Motor neuron (in vitro differentiated cells): ENCODE results near the gene LEMD1. TPM values are rescaled to one million over a fixed set of nuclear protein-coding genes. Genes with fewer than 3 reads are reported as not detected.

ENCODE experiments used
- ATAC-seq, 8 experiments: fragments of 200-7000 bp; cut with Tn5 transposase; replicated peaks in 6 of 8; 2 replicates each; pipeline ENCODE4 v1.8.0; 2021; ENCODE audit warnings: mild to moderate bottlenecking in 8 of 8, moderate library complexity in 8 of 8
- H3K27ac ChIP-seq, 2 donors: fragments of 250-450 bp; sonication (Bioruptor Pico); 2 replicates each; pipeline ENCODE4 v1.9.0; 2021; ENCODE audit warnings: antibody characterized with exemption in 2 of 2, mild to moderate bottlenecking in 2 of 2, moderate library complexity in 1 of 2
- H3K4me1 ChIP-seq, 2 donors: fragments of 250-450 bp; sonication (Bioruptor Pico); replicated peaks in 1 of 2; 2 replicates each; pipeline ENCODE4 v1.6.1; 2021; ENCODE audit warnings: antibody characterized with exemption in 2 of 2, mild to moderate bottlenecking in 2 of 2, moderate library complexity in 1 of 2
- H3K4me3 ChIP-seq, 5 donors: fragments of 250-450 bp; sonication (Bioruptor Pico); 2 replicates each; pipeline ENCODE4 v1.9.0; 2021; ENCODE audit warnings: antibody characterized with exemption in 5 of 5, mild to moderate bottlenecking in 5 of 5, moderate library complexity in 4 of 5
- WGBS, 10 experiments: fragments of 450-650 bp; shearing (Covaris generic); methylation state at CpG; one replicate each; pipeline ENCODE4 v1.0.0; 2022; 5-methylcytosine and 5-hydroxymethylcytosine counted together
- in situ Hi-C, 9 experiments: fragments of 400-800 bp; cut with MboI; loops; one replicate each; pipeline ENCODE4 v1.15.0; 2021; ENCODE audit warnings: low sequenced_read_pairs in 9 of 9, low pct_unique_long_range_greater_than_20kb in 2 of 9; ENCODE audit not compliant: unreplicated experiment in 9 of 9
- total RNA-seq, 8 experiments: library from RNA; unstranded; fragments of 300-600 nt; gene quantifications; 2 replicates each; pipeline versions ENCODE4 v1.2.3 to v1.2.4, GENCODE V29; 2022

LEMD1 gene
- total RNA-seq, 8 experiments from 2014 or later: 4.2 to 46.8 (median 36.4) TPM; not detected in 3

GRCh38 chr1:205343431-205344065, 78.3 kb downstream of the LEMD1 start:
- ATAC-seq: peak in 7 of 8 experiments; percentile 1 to 68 (median 9)
- 0 to 80% (median 38%) methylated on average over 1 to 12 of the region's 63 CpGs; no CpG with 5 or more reads in 5 of the 10 experiments for WGBS, 10 experiments
- Histone ChIP-seq H3K4me3 (peak overlapping the region; percentile 25 to 37 (median 32)), H3K4me1 (peaks cover 28 to 32% of the 10 kb centered on the region in 2 donors), H3K27ac (peak overlapping the region; percentile 11 to 15)
- in situ Hi-C loops: loop anchor here in 1 of 9 experiments (25.0 kb wide), 1 partner anchor 144 kb away; no protein-coding TSS in a partner anchor

GRCh38 chr1:205342986-205343385, 78.9 kb downstream of the LEMD1 start:
- in situ Hi-C loops: loop anchor here in 1 of 9 experiments (25.0 kb wide), 1 partner anchor 144 kb away; no protein-coding TSS in a partner anchor
- peak overlapping the region in 1 of 5 donors; percentile 37 for H3K4me3 ChIP-seq
- no peak overlapping the region for H3K27ac ChIP-seq
- peaks cover 25 to 26% of the 10 kb centered on the region in 2 donors for H3K4me1 ChIP-seq
- WGBS, 10 experiments: 40 to 100% (median 93%) methylated on average over 1 to 3 of the region's 12 CpGs; no CpG with 5 or more reads in 7 of the 10 experiments
- no peak for ATAC-seq

DNA sequence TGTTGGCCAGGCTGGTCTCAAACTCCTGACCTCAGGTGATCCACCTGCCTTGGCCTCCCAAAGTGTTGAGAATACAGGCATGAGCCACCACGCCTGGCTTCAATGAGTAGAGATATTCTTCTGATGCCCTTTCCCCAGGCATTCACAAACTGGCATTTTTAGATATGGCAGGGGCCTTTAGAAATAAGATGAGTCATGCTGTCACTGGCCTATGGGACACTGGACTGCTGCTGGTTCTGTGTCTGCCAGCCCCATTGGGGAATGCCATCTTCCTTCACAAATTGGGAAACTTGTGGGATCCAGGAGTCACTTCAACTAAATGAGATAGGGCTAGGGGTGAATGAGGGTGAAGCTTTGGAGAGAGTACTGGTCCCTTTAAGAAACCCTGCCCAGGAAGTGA, 81.2 kb downstream of the LEMD1 start:
- in situ Hi-C loops: loop anchor here in 1 of 9 experiments (25.0 kb wide), 1 partner anchor 147 kb away; no protein-coding TSS in a partner anchor
- WGBS, 10 experiments: 20 to 100% (median 80%) methylated on average over 1 of the region's 1 CpG; no CpG with 5 or more reads in 6 of the 10 experiments

DNA sequence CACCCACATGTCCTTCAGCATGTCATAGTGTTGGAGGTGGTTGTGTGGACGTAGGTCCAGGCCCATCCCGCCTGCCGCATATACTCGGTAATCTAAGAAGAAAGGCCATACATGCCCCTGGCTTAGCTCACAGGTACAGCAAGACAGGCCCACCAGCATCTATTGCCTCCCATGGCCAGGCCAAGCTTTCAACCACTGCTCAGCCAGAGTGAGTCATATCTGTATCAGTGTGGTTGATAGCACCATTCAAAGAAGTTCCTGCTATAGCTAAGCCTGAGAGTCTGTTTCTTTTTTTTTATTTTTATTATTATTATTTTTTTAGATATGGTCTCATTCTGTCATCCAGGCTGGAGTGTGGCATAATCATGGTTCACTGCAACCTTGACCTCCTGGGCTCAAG, 82.1 kb downstream of the LEMD1 start:
- Histone ChIP-seq H3K4me3 (no peak overlapping the region), H3K27ac (no peak overlapping the region), H3K4me1 (peaks cover 12 to 16% of the 10 kb centered on the region in 2 donors)
- no peak for ATAC-seq
- in situ Hi-C loops: loop anchor here in 3 of 9 experiments (5.0 to 25.0 kb wide), 3 partner anchors 148 to 185 kb away; no protein-coding TSS in a partner anchor
- 100% methylated on average over 4 of the region's 4 CpGs; no CpG with 5 or more reads in 7 of the 10 experiments for WGBS, 10 experiments

More for the DNA sequence above, 81.2 kb downstream of the LEMD1 start:
- H3K4me3 ChIP-seq: no peak overlapping the region
- ATAC-seq: no peak
- H3K27ac ChIP-seq: no peak overlapping the region
- peaks cover 16 to 19% of the 10 kb centered on the region in 2 donors for H3K4me1 ChIP-seq

DNA sequence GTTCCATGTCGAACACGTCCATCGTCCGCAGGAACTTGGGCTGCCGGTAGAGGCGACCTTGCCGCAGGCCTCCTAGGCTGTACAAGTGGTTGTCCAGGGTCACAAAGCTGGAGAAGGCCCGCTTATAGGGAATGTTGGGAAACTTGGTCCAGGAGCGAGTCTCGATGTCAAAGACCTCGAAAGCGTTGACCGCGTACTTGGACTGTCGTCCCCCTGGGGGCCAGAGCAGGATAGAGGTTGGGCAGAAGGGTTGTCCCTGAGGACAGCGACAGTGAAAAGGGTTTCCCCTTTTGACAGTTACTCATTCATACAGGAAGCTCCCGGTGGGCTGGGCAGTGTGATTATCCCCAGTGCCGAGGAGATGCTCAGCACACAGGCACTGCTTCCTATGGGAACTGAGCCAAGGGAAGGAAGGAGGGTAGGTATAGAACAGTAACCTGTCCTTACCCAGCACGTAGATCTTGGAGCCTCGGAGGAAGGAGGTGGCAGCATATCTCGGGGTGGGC, 82.6 kb downstream of the LEMD1 start:
- 51 to 93% (median 88%) methylated on average over 2 to 19 of the region's 21 CpGs; no CpG with 5 or more reads in 4 of the 10 experiments for WGBS, 10 experiments
- Histone ChIP-seq H3K4me1 (peaks cover 8 to 11% of the 10 kb centered on the region in 2 donors), H3K4me3 (no peak overlapping the region), H3K27ac (no peak overlapping the region)
- in situ Hi-C loops: loop anchor here in 3 of 9 experiments (5.0 to 25.0 kb wide), 3 partner anchors 148 to 186 kb away; no protein-coding TSS in a partner anchor
- ATAC-seq: no peak

- 21 to 72% (median 60%) methylated on average over 1 to 7 of the region's 7 CpGs; no CpG with 5 or more reads in 1 of the 10 experiments for WGBS, 10 experiments
- Histone ChIP-seq H3K4me3 (no peak overlapping the region), H3K27ac (no peak overlapping the region), H3K4me1 (peaks cover 0 to 4% of the 10 kb centered on the region in 2 donors)
- in situ Hi-C loops: loop anchor here in 3 of 9 experiments (5.0 to 25.0 kb wide), 3 partner anchors 149 to 187 kb away; no protein-coding TSS in a partner anchor
- ATAC-seq: no peak
Observed at GRCh38 chr1:205338011-205338410, 83.8 kb downstream of the LEMD1 start.

DNA sequence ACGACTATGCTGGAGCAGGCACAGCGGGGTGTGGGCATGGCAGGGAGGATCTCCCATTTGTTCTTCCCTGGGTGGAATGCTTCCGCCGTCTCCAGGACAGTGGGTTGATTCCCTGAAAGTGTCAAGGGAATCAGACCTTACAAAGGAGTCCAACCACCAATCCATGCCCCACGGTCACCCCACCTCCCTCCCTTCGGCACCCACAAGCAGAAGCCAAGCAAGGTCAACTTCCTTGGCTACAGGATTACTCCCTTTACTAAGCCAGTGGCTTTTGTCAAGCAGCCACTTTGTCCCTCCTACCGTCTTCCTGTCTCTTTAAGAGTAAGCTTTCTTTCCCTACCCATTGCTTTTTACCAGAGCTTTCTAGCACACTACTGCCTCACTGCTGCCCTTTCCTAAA, 84.4 kb downstream of the LEMD1 start:
- peaks cover 0 to 2% of the 10 kb centered on the region in 2 donors for H3K4me1 ChIP-seq
- ATAC-seq: no peak
- no peak overlapping the region for H3K27ac ChIP-seq
- WGBS, 10 experiments: 0 to 82% (median 52%) methylated on average over 1 to 7 of the region's 7 CpGs; no CpG with 5 or more reads in 2 of the 10 experiments
- in situ Hi-C loops: loop anchor here in 3 of 9 experiments (5.0 to 25.0 kb wide), 3 partner anchors 150 to 187 kb away; no protein-coding TSS in a partner anchor
- H3K4me3 ChIP-seq: no peak overlapping the region

DNA sequence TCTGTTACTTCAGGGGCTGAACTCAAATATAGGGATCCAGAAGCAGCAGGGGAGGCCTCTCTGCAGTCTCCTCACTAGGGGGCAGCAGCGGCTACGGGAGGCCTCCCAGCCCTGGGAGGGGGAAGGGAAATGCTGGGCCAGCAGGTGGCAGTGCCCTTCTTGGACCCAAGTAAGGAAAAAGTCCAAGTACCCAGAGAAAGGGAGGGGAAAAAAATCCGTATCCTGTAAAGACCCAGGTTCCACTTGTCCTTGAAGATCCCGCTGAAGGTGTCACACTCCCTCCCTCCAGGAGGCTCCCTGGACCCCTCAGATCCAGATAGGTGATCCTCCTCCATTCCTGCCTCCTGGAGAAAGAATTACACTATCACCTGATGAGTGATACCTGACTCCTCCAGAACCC, 86.2 kb downstream of the LEMD1 start:
- Histone ChIP-seq H3K27ac (no peak overlapping the region), H3K4me3 (no peak overlapping the region), H3K4me1 (peaks cover 0 to 4% of the 10 kb centered on the region in 2 donors)
- ATAC-seq: peak; percentile 89 to 100 (median 94)
- 0 to 25% (median 0%) methylated on average over 1 to 4 of the region's 4 CpGs; no CpG with 5 or more reads in 3 of the 10 experiments for WGBS, 10 experiments
- in situ Hi-C loops: loop anchor here in 3 of 9 experiments (5.0 to 25.0 kb wide), 3 partner anchors 152 to 189 kb away; no protein-coding TSS in a partner anchor

DNA sequence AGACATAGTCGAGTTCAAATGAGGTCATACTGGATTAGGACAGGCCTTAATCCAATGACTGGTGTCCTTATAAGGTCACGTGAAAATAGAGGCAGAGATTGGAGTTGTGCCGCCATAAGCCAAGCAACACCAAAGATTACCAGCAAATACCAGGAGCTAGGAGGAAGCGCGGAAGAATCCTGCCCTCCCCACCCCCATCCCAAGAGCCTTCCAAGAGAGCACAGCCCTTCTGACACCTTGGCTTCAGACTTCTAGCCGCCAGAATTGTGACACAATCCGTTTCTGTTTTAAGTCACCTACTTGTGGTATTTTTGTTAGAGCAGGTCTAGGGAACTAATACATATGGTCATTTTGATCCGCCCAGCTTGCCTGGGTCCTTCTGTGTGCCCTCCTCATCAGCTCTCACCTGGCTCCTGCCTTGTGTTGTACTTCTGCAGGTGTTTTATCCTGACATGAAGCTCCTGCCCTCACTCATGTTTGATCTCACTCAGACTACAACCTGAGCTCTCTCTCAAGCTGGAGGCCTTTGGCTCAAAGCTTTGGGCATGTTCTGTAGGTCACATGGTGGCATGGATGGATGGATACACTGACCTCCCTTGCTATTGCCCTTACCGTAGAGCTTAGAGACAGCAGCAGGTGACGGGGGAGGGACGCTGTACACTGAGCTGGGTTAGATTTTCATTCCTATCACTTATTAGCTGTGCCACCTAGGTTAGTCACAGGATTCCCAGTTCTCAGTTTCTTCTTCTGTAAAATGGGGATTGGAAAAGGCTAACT, 89.7 kb downstream of the LEMD1 start:
- H3K4me1 ChIP-seq: peaks cover 0 to 4% of the 10 kb centered on the region in 2 donors
- no peak overlapping the region for H3K27ac ChIP-seq
- H3K4me3 ChIP-seq: no peak overlapping the region
- in situ Hi-C loops: loop anchor here in 2 of 9 experiments (10.0 to 25.0 kb wide), 2 partner anchors 155 to 193 kb away; no protein-coding TSS in a partner anchor
- ATAC-seq: no peak
- WGBS, 10 experiments: 0 to 90% (median 80%) methylated on average over 1 to 11 of the region's 11 CpGs; no CpG with 5 or more reads in 1 of the 10 experiments

Other genes starting within 250 kb of the LEMD1 start
- 10 to 100 TPM in 7 of 8 experiments, 1 to 10 TPM in 1; 9.6 to 18.3 (median 12.0) TPM for gene DSTYK, start 210.4 kb downstream of the LEMD1 start, total RNA-seq
- gene TMCC2, start 194.1 kb downstream of the LEMD1 start, total RNA-seq: 10 to 100 TPM in 5 of 8 experiments, 1 to 10 TPM in 3; 2.8 to 27.0 (median 15.3) TPM
- gene NUAK2, start 100.3 kb downstream of the LEMD1 start, total RNA-seq: 10 to 100 TPM in 1 of 8 experiments, 1 to 10 TPM in 4, under 1 TPM in 3; 0.09 to 17.9 (median 7.0) TPM
- gene KLHDC8A, start 65.1 kb downstream of the LEMD1 start, total RNA-seq: 100 to 1,000 TPM in 1 of 8 experiments, 10 to 100 TPM in 4, under 1 TPM in 1, not detected in 2; 0.31 to 100 (median 33.0) TPM
- 1 to 10 TPM in 4 of 8 experiments, under 1 TPM in 3, not detected in 1; 0.10 to 5.9 (median 2.2) TPM for gene BLACAT1, start 34.0 kb upstream of the LEMD1 start, total RNA-seq
- gene CDK18, start 82.6 kb upstream of the LEMD1 start, total RNA-seq: 10 to 100 TPM in 2 of 8 experiments, 1 to 10 TPM in 6; 1.3 to 12.0 (median 2.3) TPM
- gene ELK4, start 210.0 kb upstream of the LEMD1 start, total RNA-seq: 10 to 100 TPM in 5 of 8 experiments, 1 to 10 TPM in 3; 6.8 to 21.3 (median 11.5) TPM